ENCODE data around the gene PRDX5.

Gene PRDX5

DNA sequence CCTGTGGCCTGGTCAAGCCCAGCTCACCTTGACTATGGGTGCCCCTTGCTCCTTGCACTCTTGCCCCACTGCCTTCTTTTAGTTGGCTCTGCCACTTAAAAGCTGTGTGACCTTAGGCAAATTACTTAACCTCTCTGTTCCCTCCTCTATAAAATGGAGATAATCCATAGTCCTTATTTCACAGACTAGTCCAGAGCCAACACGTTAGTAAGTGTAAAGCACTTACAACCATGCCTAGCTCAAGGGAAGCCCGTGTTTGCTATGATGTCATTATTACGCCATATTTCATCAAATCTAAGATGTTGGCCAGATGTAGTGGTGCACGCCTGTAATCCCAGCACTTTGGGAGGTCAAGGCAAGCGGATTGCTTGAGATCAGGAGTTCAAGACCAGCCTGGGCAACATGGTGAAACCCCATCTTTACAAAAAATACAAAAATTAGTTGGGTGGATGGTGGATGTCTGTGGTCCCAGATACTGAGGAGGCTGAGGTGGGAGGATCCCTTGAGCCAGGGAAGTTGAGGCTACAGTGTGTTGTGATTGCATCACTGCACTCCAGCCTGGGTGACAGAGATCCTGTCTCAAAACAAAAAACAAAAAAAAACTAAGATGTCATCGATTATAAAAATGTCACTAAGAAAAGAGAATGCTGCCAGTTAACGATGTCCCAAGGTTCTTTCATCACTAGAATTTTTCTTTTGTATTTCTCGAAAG is 19.8 kb downstream of the PRDX5 start:
- H3K9me3 ChIP-seq (ENCODE audit: low read length): no peaks in the 10 kb centered on the region
- TF ChIP-seq, protein P1, sequence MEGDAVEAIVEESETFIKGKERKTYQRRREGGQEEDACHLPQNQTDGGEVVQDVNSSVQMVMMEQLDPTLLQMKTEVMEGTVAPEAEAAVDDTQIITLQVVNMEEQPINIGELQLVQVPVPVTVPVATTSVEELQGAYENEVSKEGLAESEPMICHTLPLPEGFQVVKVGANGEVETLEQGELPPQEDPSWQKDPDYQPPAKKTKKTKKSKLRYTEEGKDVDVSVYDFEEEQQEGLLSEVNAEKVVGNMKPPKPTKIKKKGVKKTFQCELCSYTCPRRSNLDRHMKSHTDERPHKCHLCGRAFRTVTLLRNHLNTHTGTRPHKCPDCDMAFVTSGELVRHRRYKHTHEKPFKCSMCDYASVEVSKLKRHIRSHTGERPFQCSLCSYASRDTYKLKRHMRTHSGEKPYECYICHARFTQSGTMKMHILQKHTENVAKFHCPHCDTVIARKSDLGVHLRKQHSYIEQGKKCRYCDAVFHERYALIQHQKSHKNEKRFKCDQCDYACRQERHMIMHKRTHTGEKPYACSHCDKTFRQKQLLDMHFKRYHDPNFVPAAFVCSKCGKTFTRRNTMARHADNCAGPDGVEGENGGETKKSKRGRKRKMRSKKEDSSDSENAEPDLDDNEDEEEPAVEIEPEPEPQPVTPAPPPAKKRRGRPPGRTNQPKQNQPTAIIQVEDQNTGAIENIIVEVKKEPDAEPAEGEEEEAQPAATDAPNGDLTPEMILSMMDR (IDR thresholded peaks at IDR 0.05; ENCODE audit: low read length): no peak
- TF ChIP-seq EZH2 (IDR thresholded peaks at IDR 0.05; ENCODE audit: borderline replicate concordance, low read length): no peak
- H3F3A ChIP-seq (ENCODE audit: insufficient read depth, low read length): no peaks in the 10 kb centered on the region
- H3K4me1 ChIP-seq (ENCODE audit: insufficient read depth, low read length, severe bottlenecking): peaks cover 39% of the 10 kb centered on the region
- H3K36me3 ChIP-seq (ENCODE audit: insufficient read depth, low read length): peaks cover 9% of the 10 kb centered on the region; the same call in 1 of the 2 replicates
- H3K27ac ChIP-seq (ENCODE audit: low read depth, low read length, poor library complexity, severe bottlenecking): peak overlapping the region; percentile 26
- H4K20me1 ChIP-seq (ENCODE audit: insufficient read depth, low read length): no peaks in the 10 kb centered on the region
- H2AFZ ChIP-seq (ENCODE audit: low read length): no peak overlapping the region
- H3K4me3 ChIP-seq (ENCODE audit: low read depth, low read length, poor library complexity, severe bottlenecking): no peak overlapping the region
- H3K27me3 ChIP-seq (ENCODE audit: insufficient read depth, low read length): no peaks in the 10 kb centered on the region
- H3K79me2 ChIP-seq (ENCODE audit: insufficient read depth, low read length): no peaks in the 10 kb centered on the region
- no peak overlapping the region for H3K4me2 ChIP-seq (ENCODE audit: low read length)
- no peak overlapping the region for H3K9ac ChIP-seq (ENCODE audit: low read length)
- H3K9me2 ChIP-seq (ENCODE audit: low read depth, low read length): no peaks in the 10 kb centered on the region

DNA sequence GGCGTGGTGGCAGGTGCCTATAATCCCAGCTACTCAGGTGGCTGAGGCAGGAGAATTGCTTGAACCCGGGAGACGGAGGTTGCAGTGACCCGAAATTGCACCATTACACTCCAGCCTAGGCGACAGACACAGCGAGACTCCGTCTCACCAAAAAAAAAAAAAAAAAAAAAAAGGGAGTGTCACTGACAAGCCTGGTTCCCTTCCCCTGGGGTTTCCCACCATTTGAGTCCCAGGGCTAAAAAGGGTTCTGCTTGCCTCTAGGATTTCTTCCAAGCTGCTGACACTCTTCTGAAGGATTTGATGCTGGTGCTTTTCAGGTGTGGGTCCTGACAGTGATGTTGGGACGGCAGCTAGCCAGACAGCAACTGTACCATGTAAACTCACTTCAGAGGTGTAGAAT is 20.8 kb downstream of the PRDX5 start:
- Histone ChIP-seq H3K27ac (ENCODE audit: low read depth, low read length, poor library complexity, severe bottlenecking) (peak overlapping the region; percentile 79), H2AFZ (ENCODE audit: low read length) (no peak overlapping the region), H3K36me3 (ENCODE audit: insufficient read depth, low read length) (peaks cover 16% of the 10 kb centered on the region; the same call in 1 of the 2 replicates), H3K4me3 (ENCODE audit: low read depth, low read length, poor library complexity, severe bottlenecking) (peak overlapping the region; percentile 70), H3K9ac (ENCODE audit: low read length) (peak overlapping the region; percentile 75; the same call in 1 of the 2 replicates), H3K9me3 (ENCODE audit: low read length) (no peaks in the 10 kb centered on the region), H3K4me2 (ENCODE audit: low read length) (peak overlapping the region; percentile 93), H4K20me1 (ENCODE audit: insufficient read depth, low read length) (no peaks in the 10 kb centered on the region), H3K27me3 (ENCODE audit: insufficient read depth, low read length) (no peaks in the 10 kb centered on the region), H3K9me2 (ENCODE audit: low read depth, low read length) (no peaks in the 10 kb centered on the region), H3K79me2 (ENCODE audit: insufficient read depth, low read length) (no peaks in the 10 kb centered on the region), H3F3A (ENCODE audit: insufficient read depth, low read length) (no peaks in the 10 kb centered on the region), H3K4me1 (ENCODE audit: insufficient read depth, low read length, severe bottlenecking) (peaks cover 39% of the 10 kb centered on the region)
- no peak for TF ChIP-seq EZH2 (IDR thresholded peaks at IDR 0.05; ENCODE audit: borderline replicate concordance, low read length)
- TF ChIP-seq, protein P1 (IDR thresholded peaks at IDR 0.05; ENCODE audit: low read length): no peak

DNA sequence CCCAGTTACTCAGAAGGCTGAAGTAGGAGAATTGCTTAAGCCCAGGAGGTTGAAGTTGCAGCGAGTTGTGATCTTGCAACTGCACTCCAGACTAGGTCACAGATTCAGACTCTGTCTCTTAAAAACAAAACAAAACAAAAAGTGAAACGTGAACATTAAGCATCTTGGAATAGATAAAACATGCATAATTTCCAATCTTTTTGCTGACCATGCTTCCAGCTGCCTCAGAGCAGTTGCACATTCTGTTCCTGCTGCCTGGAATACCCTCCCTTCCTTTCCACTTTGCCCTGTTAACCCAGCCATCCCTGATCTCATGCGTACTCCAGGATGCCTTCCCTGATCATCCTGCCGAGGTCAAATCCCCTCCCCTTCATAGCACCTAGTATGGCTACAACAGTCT is 21.4 kb downstream of the PRDX5 start:
- Histone ChIP-seq H3K9ac (ENCODE audit: low read length) (peak overlapping the region; percentile 75), H3K36me3 (ENCODE audit: insufficient read depth, low read length) (peaks cover 22% of the 10 kb centered on the region; the same call in 1 of the 2 replicates), H3K79me2 (ENCODE audit: insufficient read depth, low read length) (no peaks in the 10 kb centered on the region), H3K4me2 (ENCODE audit: low read length) (peak overlapping the region; percentile 93), H3F3A (ENCODE audit: insufficient read depth, low read length) (no peaks in the 10 kb centered on the region), H4K20me1 (ENCODE audit: insufficient read depth, low read length) (no peaks in the 10 kb centered on the region), H2AFZ (ENCODE audit: low read length) (no peak overlapping the region), H3K27ac (ENCODE audit: low read depth, low read length, poor library complexity, severe bottlenecking) (peak overlapping the region; percentile 79), H3K4me3 (ENCODE audit: low read depth, low read length, poor library complexity, severe bottlenecking) (peak overlapping the region; percentile 70), H3K4me1 (ENCODE audit: insufficient read depth, low read length, severe bottlenecking) (peaks cover 39% of the 10 kb centered on the region), H3K27me3 (ENCODE audit: insufficient read depth, low read length) (no peaks in the 10 kb centered on the region), H3K9me3 (ENCODE audit: low read length) (no peaks in the 10 kb centered on the region), H3K9me2 (ENCODE audit: low read depth, low read length) (no peaks in the 10 kb centered on the region)
- TF ChIP-seq, protein P1 (IDR thresholded peaks at IDR 0.05; ENCODE audit: low read length): no peak
- TF ChIP-seq EZH2 (IDR thresholded peaks at IDR 0.05; ENCODE audit: borderline replicate concordance, low read length): no peak

Measured in OCI-LY1 (cell line).